ENCODE results near the gene NFAT5.

- TF ChIP-seq CTCF (IDR thresholded peaks at IDR 0.05; ENCODE audit: borderline replicate concordance, extremely low read depth, low read length, poor library complexity, severe bottlenecking) (no peak), EZH2 (IDR thresholded peaks at IDR 0.05; ENCODE audit: borderline replicate concordance, low read depth, low read length, severe bottlenecking) (no peak)
Observed at GRCh38 chr16:69741519-69741918, 175.8 kb downstream of the NFAT5 start.

Data from DND-41 (cell line).